Naive thymus-derived CD8-positive, alpha-beta T cell (primary cell): ENCODE data around the gene ARHGEF11. TPM values are rescaled to one million over a fixed set of nuclear protein-coding genes. Genes with fewer than 3 reads are reported as not detected.
A peak's percentile ranks its signal among the peaks of the same experiment; 100 is the strongest.

Experiments used
- ATAC-seq, 2 donors: fragments of 150-1000 bp; cut with Tn5 transposase in 1 of 2; sonication (Bioruptor Pico), chemical (Tn5 transposase) in 1 of 2; 1 replicate in 1 of 2; 2 replicates in 1 of 2; pipeline ENCODE4 v1.10.0; 2021; ENCODE audit warnings: mild to moderate bottlenecking in 2 of 2, moderate library complexity in 2 of 2
- POLR2A ChIA-PET: fragments of 350-600 bp; sonication (Branson Sonifier 250); formaldehyde crosslinking; loops from one replicate; lab custom pipeline; 2021; ENCODE audit warnings: antibody characterized with exemption; lab: Charles Lee
- DNase-seq, 10 donors: peaks; one replicate each; pipeline versions ENCODE4 v3.0.0 to v3.0.0-alpha.2; 2020 to 2022
- H3K27ac Mint-ChIP-seq, 10 donors: one replicate each; pipeline ENCODE4 v1.8.0; 2020 to 2022; ENCODE audit warnings: mild to moderate bottlenecking in 10 of 10, mixed read lengths in 10 of 10, moderate library complexity in 4 of 10, inconsistent platforms in 1 of 10
- H3K27me3 Mint-ChIP-seq, 5 donors: one replicate each; pipeline ENCODE4 v1.8.0; 2021 to 2022; ENCODE audit warnings: mixed read lengths in 5 of 5
- H3K36me3 Mint-ChIP-seq, 3 donors: one replicate each; pipeline ENCODE4 v1.8.0; 2020 to 2022; ENCODE audit warnings: mixed read lengths in 3 of 3, mild to moderate bottlenecking in 2 of 3, inconsistent platforms in 1 of 3
- H3K4me1 Mint-ChIP-seq, 4 donors: one replicate each; pipeline ENCODE4 v1.8.0; 2021 to 2022; ENCODE audit warnings: mixed read lengths in 4 of 4
- H3K4me3 Mint-ChIP-seq, 10 donors: one replicate each; pipeline ENCODE4 v1.8.0; 2020 to 2022; ENCODE audit warnings: mild to moderate bottlenecking in 10 of 10, mixed read lengths in 10 of 10, moderate library complexity in 6 of 10, inconsistent platforms in 1 of 10
- H3K9me3 Mint-ChIP-seq, 9 donors: one replicate each; pipeline ENCODE4 v1.8.0; 2020 to 2022; ENCODE audit warnings: mixed read lengths in 9 of 9, mild to moderate bottlenecking in 3 of 9, inconsistent platforms in 1 of 9, moderate library complexity in 1 of 9
- polyA plus RNA-seq, 3 donors: library from polyadenylated mRNA; unstranded; fragments of 300-500 nt; fragmentation: Illumina TruSeq; gene quantifications; one replicate each; pipeline ENCODE4 v1.2.3, GENCODE V29; 2021
- total RNA-seq, 8 experiments: library from RNA in 2 of 8; stranded (reverse) in 2 of 8; gene quantifications; one replicate each; pipeline ENCODE4 v1.2.3 and lab custom pipeline; 2021 to 2026

The ARHGEF11 gene
- total and polyA plus RNA-seq, 5 experiments from 2014 or later, result 4.5 to 35.3 (median 15.8) TPM

- Mint-ChIP-seq H3K4me1 (no peaks in the 10 kb centered on the region), H3K27ac (no peak overlapping the region), H3K36me3 (no peaks in the 10 kb centered on the region), H3K4me3 (no peak overlapping the region), H3K27me3 (peaks cover 10 to 27% (median 17%) of the 10 kb centered on the region in 5 donors), H3K9me3 (no peaks in the 10 kb centered on the region)
- ATAC-seq (no peak), DNase-seq (no peak)
- POLR2A ChIA-PET, result no interaction called here
Observed at GRCh38 chr1:156994277-156994676, 51.3 kb downstream of the ARHGEF11 start.

- H3K36me3 Mint-ChIP-seq, result no peaks in the 10 kb centered on the region
- H3K4me3 Mint-ChIP-seq, result no peak overlapping the region
- DNase-seq (no peak), ATAC-seq (no peak)
- no peaks in the 10 kb centered on the region for H3K9me3 Mint-ChIP-seq
- no peaks in the 10 kb centered on the region for H3K4me1 Mint-ChIP-seq
- peaks cover 10 to 24% (median 17%) of the 10 kb centered on the region in 5 donors for H3K27me3 Mint-ChIP-seq
- peak overlapping the region in 1 of 10 donors; percentile 46 for H3K27ac Mint-ChIP-seq
- POLR2A ChIA-PET, result no interaction called here
Observed at GRCh38 chr1:156993426-156994147, 52.0 kb downstream of the ARHGEF11 start.

GRCh38 chr1:156992215-156992614 lies 53.3 kb downstream of the ARHGEF11 start:
- Mint-ChIP-seq H3K27me3 (peaks cover 10 to 21% (median 17%) of the 10 kb centered on the region in 5 donors), H3K9me3 (no peaks in the 10 kb centered on the region), H3K36me3 (no peaks in the 10 kb centered on the region), H3K4me1 (no peaks in the 10 kb centered on the region), H3K4me3 (no peak overlapping the region), H3K27ac (peak overlapping the region in 1 of 10 donors; percentile 7)
- ATAC-seq, result no peak
- DNase-seq, result no peak
- POLR2A ChIA-PET, result no interaction called here

GRCh38 chr1:156987715-156988114 lies 57.8 kb downstream of the ARHGEF11 start:
- POLR2A ChIA-PET, result no interaction called here
- Mint-ChIP-seq H3K27ac (peak overlapping the region in 1 of 10 donors; percentile 35), H3K9me3 (no peaks in the 10 kb centered on the region), H3K27me3 (peaks cover 5 to 32% (median 21%) of the 10 kb centered on the region in 5 donors), H3K36me3 (no peaks in the 10 kb centered on the region), H3K4me1 (no peaks in the 10 kb centered on the region), H3K4me3 (no peak overlapping the region)
- DNase-seq, result no peak
- no peak for ATAC-seq

GRCh38 chr1:156980551-156980950 lies 65.0 kb downstream of the ARHGEF11 start:
- H3K4me1 Mint-ChIP-seq, result no peaks in the 10 kb centered on the region
- H3K27me3 Mint-ChIP-seq, result peaks cover 12 to 52% (median 29%) of the 10 kb centered on the region in 5 donors
- no peaks in the 10 kb centered on the region for H3K9me3 Mint-ChIP-seq
- H3K4me3 Mint-ChIP-seq, result no peak overlapping the region
- H3K27ac Mint-ChIP-seq, result no peak overlapping the region
- ATAC-seq (no peak), DNase-seq (no peak)
- POLR2A ChIA-PET, result no interaction called here
- no peaks in the 10 kb centered on the region for H3K36me3 Mint-ChIP-seq

- Mint-ChIP-seq H3K9me3 (no peaks in the 10 kb centered on the region), H3K27me3 (peaks cover 8 to 29% (median 26%) of the 10 kb centered on the region in 5 donors), H3K4me3 (no peak overlapping the region), H3K36me3 (no peaks in the 10 kb centered on the region), H3K4me1 (no peaks in the 10 kb centered on the region), H3K27ac (no peak overlapping the region)
- DNase-seq (no peak), ATAC-seq (no peak)
- POLR2A ChIA-PET, result no interaction called here
Observed at GRCh38 chr1:156975084-156975483, 70.5 kb downstream of the ARHGEF11 start.

- ATAC-seq (no peak), DNase-seq (no peak)
- Mint-ChIP-seq H3K27ac (no peak overlapping the region), H3K9me3 (no peaks in the 10 kb centered on the region), H3K4me3 (no peak overlapping the region), H3K4me1 (no peaks in the 10 kb centered on the region), H3K27me3 (peaks cover 5 to 22% (median 12%) of the 10 kb centered on the region in 5 donors), H3K36me3 (no peaks in the 10 kb centered on the region)
- POLR2A ChIA-PET, result no interaction called here
Observed at GRCh38 chr1:156973417-156973816, 72.1 kb downstream of the ARHGEF11 start.

- H3K4me3 Mint-ChIP-seq, result no peak overlapping the region
- no peaks in the 10 kb centered on the region for H3K9me3 Mint-ChIP-seq
- peak overlapping the region in 1 of 10 donors; percentile 43 for H3K27ac Mint-ChIP-seq
- ATAC-seq (no peak), DNase-seq (peak in 2 of 10 donors; percentile 13 to 24)
- POLR2A ChIA-PET, result no interaction called here
- H3K4me1 Mint-ChIP-seq, result peaks cover 0 to 2% (median 0%) of the 10 kb centered on the region in 4 donors
- H3K27me3 Mint-ChIP-seq, result peaks cover 0 to 10% (median 8%) of the 10 kb centered on the region in 5 donors
- no peaks in the 10 kb centered on the region for H3K36me3 Mint-ChIP-seq
Observed at GRCh38 chr1:156970017-156970416, 75.5 kb downstream of the ARHGEF11 start.

- no peak for ATAC-seq
- H3K27ac Mint-ChIP-seq, result peak overlapping the region in 1 of 10 donors; percentile 43
- no peak for DNase-seq
- no peak overlapping the region for H3K4me3 Mint-ChIP-seq
- peaks cover under 1 to 2% (median 1%) of the 10 kb centered on the region in 4 donors for H3K4me1 Mint-ChIP-seq
- peaks cover 0 to 10% (median 5%) of the 10 kb centered on the region in 5 donors for H3K27me3 Mint-ChIP-seq
- POLR2A ChIA-PET, result interaction anchor here (0.7 kb wide), 1 partner anchor 59 kb away, joined by 3 read pairs; no protein-coding TSS in a partner anchor
- H3K9me3 Mint-ChIP-seq, result peaks cover 0 to under 1% (median 0%) of the 10 kb centered on the region in 9 donors
- no peaks in the 10 kb centered on the region for H3K36me3 Mint-ChIP-seq
Observed at GRCh38 chr1:156969496-156969895, 76.0 kb downstream of the ARHGEF11 start.

GRCh38 chr1:156964441-156964840 lies 81.1 kb downstream of the ARHGEF11 start:
- POLR2A ChIA-PET, result interaction anchor here (0.8 to 1.7 kb wide), 2 partner anchors 8 to 16 kb away, joined by 3 to 4 read pairs; no protein-coding TSS in a partner anchor
- peaks cover 21 to 44% (median 39%) of the 10 kb centered on the region in 4 donors for H3K4me1 Mint-ChIP-seq
- peaks cover 0 to 15% (median 15%) of the 10 kb centered on the region in 3 donors for H3K36me3 Mint-ChIP-seq
- peaks cover 0 to 10% (median 0%) of the 10 kb centered on the region in 9 donors for H3K9me3 Mint-ChIP-seq
- H3K27ac Mint-ChIP-seq, result peak overlapping the region in 9 of 10 donors; percentile 71 to 96 (median 91)
- peaks cover 0 to 8% (median 1%) of the 10 kb centered on the region in 5 donors for H3K27me3 Mint-ChIP-seq
- peak overlapping the region in 8 of 10 donors; percentile 31 to 93 (median 86) for H3K4me3 Mint-ChIP-seq
- DNase-seq, result no peak
- no peak for ATAC-seq

- Mint-ChIP-seq H3K27ac (peak overlapping the region; percentile 82 to 96 (median 92)), H3K4me3 (peak overlapping the region; percentile 80 to 93 (median 85)), H3K9me3 (peaks cover 0 to 10% (median 0%) of the 10 kb centered on the region in 9 donors), H3K4me1 (peaks cover 21 to 49% (median 44%) of the 10 kb centered on the region in 4 donors), H3K27me3 (peaks cover 0 to 8% (median 0%) of the 10 kb centered on the region in 5 donors), H3K36me3 (peaks cover 0 to 20% (median 20%) of the 10 kb centered on the region in 3 donors)
- peak in 9 of 10 donors; percentile 14 to 80 (median 41) for DNase-seq
- POLR2A ChIA-PET, result interaction anchor here (1.7 kb wide), 1 partner anchor 15 kb away, joined by 4 read pairs; no protein-coding TSS in a partner anchor
- ATAC-seq, result peak; percentile 91 to 93
Observed at GRCh38 chr1:156963621-156964020, 81.9 kb downstream of the ARHGEF11 start.

GRCh38 chr1:156961709-156962108 lies 83.8 kb downstream of the ARHGEF11 start:
- peak overlapping the region in 9 of 10 donors; percentile 41 to 84 (median 61) for H3K4me3 Mint-ChIP-seq
- H3K27ac Mint-ChIP-seq, result peak overlapping the region in 7 of 10 donors; percentile 27 to 60 (median 47)
- H3K4me1 Mint-ChIP-seq, result peaks cover 25 to 51% (median 47%) of the 10 kb centered on the region in 4 donors
- H3K36me3 Mint-ChIP-seq, result peaks cover 0 to 39% (median 30%) of the 10 kb centered on the region in 3 donors
- peak; percentile 46 to 60 for ATAC-seq
- DNase-seq, result peak in 6 of 10 donors; percentile 15 to 56 (median 40)
- POLR2A ChIA-PET, result no interaction called here
- H3K27me3 Mint-ChIP-seq, result no peaks in the 10 kb centered on the region
- H3K9me3 Mint-ChIP-seq, result peaks cover 0 to 10% (median 0%) of the 10 kb centered on the region in 9 donors

- peaks cover 0 to 10% (median 0%) of the 10 kb centered on the region in 9 donors for H3K9me3 Mint-ChIP-seq
- peaks cover 24 to 51% (median 47%) of the 10 kb centered on the region in 4 donors for H3K4me1 Mint-ChIP-seq
- POLR2A ChIA-PET, result interaction anchor here (1.4 kb wide), 1 partner anchor 10 kb away, joined by 3 read pairs; no protein-coding TSS in a partner anchor
- H3K27ac Mint-ChIP-seq, result peak overlapping the region in 1 of 10 donors; percentile 47
- no peak for ATAC-seq
- H3K27me3 Mint-ChIP-seq, result no peaks in the 10 kb centered on the region
- DNase-seq, result no peak
- H3K36me3 Mint-ChIP-seq, result peaks cover 0 to 57% (median 36%) of the 10 kb centered on the region in 3 donors
- H3K4me3 Mint-ChIP-seq, result peak overlapping the region in 1 of 10 donors; percentile 45
Observed at GRCh38 chr1:156959925-156960324, 85.6 kb downstream of the ARHGEF11 start.
